ENCODE data around the gene TRA2B.

The TRA2B gene

GRCh38 chr3:185866555-185866954 is 71.3 kb downstream of the TRA2B start:
- H3K27ac ChIP-seq, result no peak overlapping the region
- TF ChIP-seq ZFX (IDR thresholded peaks at IDR 0.05; ENCODE audit: borderline replicate concordance), result no peak
- TF ChIP-seq, protein P1, sequence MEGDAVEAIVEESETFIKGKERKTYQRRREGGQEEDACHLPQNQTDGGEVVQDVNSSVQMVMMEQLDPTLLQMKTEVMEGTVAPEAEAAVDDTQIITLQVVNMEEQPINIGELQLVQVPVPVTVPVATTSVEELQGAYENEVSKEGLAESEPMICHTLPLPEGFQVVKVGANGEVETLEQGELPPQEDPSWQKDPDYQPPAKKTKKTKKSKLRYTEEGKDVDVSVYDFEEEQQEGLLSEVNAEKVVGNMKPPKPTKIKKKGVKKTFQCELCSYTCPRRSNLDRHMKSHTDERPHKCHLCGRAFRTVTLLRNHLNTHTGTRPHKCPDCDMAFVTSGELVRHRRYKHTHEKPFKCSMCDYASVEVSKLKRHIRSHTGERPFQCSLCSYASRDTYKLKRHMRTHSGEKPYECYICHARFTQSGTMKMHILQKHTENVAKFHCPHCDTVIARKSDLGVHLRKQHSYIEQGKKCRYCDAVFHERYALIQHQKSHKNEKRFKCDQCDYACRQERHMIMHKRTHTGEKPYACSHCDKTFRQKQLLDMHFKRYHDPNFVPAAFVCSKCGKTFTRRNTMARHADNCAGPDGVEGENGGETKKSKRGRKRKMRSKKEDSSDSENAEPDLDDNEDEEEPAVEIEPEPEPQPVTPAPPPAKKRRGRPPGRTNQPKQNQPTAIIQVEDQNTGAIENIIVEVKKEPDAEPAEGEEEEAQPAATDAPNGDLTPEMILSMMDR (IDR thresholded peaks at IDR 0.05), result no peak

All from 22Rv1 (cell line).